Omental fat pad (tissue), 4 donors: ENCODE measurements around the gene NXPE4. TPM values are rescaled to one million over a fixed set of nuclear protein-coding genes. Genes with fewer than 3 reads are reported as not detected.

ENCODE experiments used
- ATAC-seq: fragments of 150-250 bp; one replicate; pipeline ENCODE4 v1.9.1; 2016; ENCODE audit warnings: mild to moderate bottlenecking, moderate library complexity; ENCODE audit not compliant: low FRiP score
- DNase-seq: peaks from one replicate; pipeline ENCODE4 v3.0.0-alpha.2; 2019; ENCODE audit warnings: low spot score
- small RNA-seq: library from RNA; depleted of rRNA; stranded (forward); fragments of <200 nt; gene quantifications from one replicate; pipeline ENCODE3, GENCODE V24; 2016
- total RNA-seq, 4 donors: library from RNA; depleted of rRNA; stranded (reverse); fragments of >200 nt; gene quantifications; one replicate each; pipeline ENCODE4 v1.1.0, GENCODE V29; 2016
- TF ChIP-seq, protein P1 (sequence below), 3 donors: fragments of 450-650 bp; IDR thresholded peaks; one replicate each; pipeline ENCODE4 v1.5.1; 2016 to 2017; ENCODE audit warnings: antibody characterized with exemption in 3 of 3, mild to moderate bottlenecking in 3 of 3, moderate library complexity in 2 of 3

NXPE4 gene
- total RNA-seq, 4 donors from 2014 or later, result not detected

DNA sequence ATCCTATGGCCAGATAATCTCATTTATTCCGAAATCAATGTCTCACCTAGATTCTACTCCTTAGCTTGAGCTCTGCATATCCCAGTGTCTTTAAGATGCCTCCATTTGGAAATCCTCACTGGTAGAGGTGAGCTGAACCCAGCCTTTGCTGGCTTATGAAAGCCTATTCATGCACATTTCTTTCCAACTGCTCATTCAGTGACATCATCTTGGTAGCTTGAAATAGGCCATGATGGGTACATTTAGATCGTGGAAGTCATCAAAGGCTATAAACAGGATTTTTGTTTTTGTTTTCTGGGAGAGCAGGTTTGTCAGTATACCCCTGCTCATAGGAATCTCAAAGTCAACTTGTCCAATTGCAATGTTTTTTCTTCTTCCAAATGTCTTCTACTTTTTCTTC lies 41.9 kb downstream of the NXPE4 start:
- DNase-seq, result no peak
- ATAC-seq, result no peak
- TF ChIP-seq, protein P1, sequence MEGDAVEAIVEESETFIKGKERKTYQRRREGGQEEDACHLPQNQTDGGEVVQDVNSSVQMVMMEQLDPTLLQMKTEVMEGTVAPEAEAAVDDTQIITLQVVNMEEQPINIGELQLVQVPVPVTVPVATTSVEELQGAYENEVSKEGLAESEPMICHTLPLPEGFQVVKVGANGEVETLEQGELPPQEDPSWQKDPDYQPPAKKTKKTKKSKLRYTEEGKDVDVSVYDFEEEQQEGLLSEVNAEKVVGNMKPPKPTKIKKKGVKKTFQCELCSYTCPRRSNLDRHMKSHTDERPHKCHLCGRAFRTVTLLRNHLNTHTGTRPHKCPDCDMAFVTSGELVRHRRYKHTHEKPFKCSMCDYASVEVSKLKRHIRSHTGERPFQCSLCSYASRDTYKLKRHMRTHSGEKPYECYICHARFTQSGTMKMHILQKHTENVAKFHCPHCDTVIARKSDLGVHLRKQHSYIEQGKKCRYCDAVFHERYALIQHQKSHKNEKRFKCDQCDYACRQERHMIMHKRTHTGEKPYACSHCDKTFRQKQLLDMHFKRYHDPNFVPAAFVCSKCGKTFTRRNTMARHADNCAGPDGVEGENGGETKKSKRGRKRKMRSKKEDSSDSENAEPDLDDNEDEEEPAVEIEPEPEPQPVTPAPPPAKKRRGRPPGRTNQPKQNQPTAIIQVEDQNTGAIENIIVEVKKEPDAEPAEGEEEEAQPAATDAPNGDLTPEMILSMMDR (IDR thresholded peaks at IDR 0.05), result no peak

DNA sequence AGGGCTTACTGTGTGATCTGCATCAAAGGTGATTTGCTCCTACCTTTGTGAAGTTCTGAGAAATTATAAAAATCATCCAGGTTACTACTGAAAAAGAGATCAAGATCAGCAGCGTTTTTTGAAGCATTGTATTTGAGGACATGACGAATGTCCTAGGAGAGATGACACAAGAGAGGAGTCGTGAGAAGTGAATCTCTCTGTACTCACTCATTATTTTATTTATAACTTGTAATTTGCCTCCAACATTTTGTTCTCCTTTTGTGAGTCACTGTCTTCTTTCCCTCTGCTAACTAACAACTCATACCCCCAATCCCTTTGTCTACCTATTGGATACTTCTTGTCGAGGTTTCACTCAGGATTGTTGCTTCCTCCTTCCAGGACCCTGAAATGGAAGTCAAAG lies 44.5 kb downstream of the NXPE4 start:
- TF ChIP-seq, protein P1 (IDR thresholded peaks at IDR 0.05), result no peak
- DNase-seq (no peak), ATAC-seq (no peak)

DNA sequence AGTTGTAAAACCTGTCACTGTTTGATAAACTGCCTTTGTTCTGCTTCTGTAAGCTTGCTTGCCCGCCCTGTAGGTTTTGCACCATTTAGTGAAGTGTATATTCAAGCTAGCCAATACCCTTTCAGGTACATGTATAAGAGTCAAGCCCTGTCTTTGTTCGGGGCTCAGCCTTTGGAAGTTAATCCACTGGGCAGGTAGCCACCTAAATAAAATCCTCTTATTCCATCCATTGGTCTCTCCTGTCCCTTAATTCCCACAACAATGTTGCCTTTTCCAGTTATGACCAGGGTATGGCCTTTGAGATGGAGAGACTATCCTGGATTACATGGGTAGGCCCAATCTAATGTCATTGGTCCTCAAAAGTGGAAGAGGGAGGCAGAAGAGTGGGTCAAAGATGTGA lies 69.9 kb downstream of the NXPE4 start:
- TF ChIP-seq, protein P1 (IDR thresholded peaks at IDR 0.05), result no peak
- DNase-seq (no peak), ATAC-seq (no peak)

DNA sequence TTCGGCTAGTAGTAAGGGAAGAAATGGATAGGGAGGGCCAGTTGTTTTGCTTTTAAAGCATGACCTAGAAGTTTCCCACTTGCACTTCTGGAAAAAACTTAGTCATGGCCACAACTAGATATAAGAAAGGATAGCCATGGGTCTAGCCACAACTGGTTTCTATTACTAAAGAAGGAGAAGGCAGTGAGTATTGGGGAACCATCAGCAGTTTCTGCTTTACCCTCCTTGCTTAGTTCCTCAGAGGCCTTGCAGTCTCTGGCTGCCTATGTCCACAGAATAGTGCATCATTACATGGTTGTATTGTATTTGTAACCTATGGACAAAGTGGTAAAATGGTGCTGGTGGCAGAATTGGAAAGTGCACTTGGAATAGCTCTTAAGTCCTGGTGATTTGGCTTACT lies 71.5 kb downstream of the NXPE4 start:
- no peak for DNase-seq
- no peak for ATAC-seq
- TF ChIP-seq, protein P1 (IDR thresholded peaks at IDR 0.05), result no peak

DNA sequence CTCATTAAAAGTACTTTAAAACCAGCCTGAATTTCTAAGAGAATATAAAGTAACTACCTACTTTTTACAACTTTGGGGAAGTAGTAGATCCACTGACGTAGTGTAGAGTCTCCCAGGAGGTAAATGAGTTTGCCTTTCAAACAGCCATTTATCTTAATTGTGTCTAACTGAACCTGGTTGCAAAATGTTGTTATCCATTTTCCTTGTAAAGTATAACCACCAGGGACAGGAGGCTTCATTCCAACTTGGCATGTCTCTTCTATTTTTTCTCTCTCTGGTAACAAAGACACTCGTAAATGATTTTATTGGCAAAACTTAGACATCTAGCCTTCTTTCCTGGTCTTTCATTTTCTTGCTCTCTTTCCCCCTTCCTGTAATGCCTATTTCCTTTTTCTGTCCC lies 72.8 kb downstream of the NXPE4 start:
- TF ChIP-seq, protein P1 (IDR thresholded peaks at IDR 0.05), result no peak

More for the DNA sequence above, 72.8 kb downstream of the NXPE4 start:
- ATAC-seq (no peak), DNase-seq (no peak)

Small RNA genes lying within 50 kb of the gene (small RNA-seq; reads per million reads assigned to genes)
- gene RF01210, result not detected

Other genes with a start within 250 kb of the NXPE4 start
- gene C11orf71, start 195.3 kb downstream of the NXPE4 start, total RNA-seq, result 1 to 10 TPM; 4.8 to 9.8 (median 6.0) TPM
- 10 to 100 TPM; 21.4 to 33.3 (median 23.4) TPM for gene RBM7, start 195.1 kb downstream of the NXPE4 start, total RNA-seq
- gene REXO2, start 156.3 kb downstream of the NXPE4 start, total RNA-seq, result 100 to 1,000 TPM in 3 of 4 donors, 10 to 100 TPM in 1; 87.3 to 154 (median 106) TPM
- gene NXPE1, start 35.9 kb downstream of the NXPE4 start, total RNA-seq, result not detected
- under 1 TPM in 1 of 4 donors, not detected in 3; 0.19 TPM for gene NXPE2, start 82.7 kb upstream of the NXPE4 start, total RNA-seq